ENCODE results near the gene CELA1.
"Not testable (repeated sequence)": the region's sequence is repeated elsewhere in the genome, so short reads cannot be mapped to it uniquely, and the experiment has no call there.

Gene CELA1

DNA sequence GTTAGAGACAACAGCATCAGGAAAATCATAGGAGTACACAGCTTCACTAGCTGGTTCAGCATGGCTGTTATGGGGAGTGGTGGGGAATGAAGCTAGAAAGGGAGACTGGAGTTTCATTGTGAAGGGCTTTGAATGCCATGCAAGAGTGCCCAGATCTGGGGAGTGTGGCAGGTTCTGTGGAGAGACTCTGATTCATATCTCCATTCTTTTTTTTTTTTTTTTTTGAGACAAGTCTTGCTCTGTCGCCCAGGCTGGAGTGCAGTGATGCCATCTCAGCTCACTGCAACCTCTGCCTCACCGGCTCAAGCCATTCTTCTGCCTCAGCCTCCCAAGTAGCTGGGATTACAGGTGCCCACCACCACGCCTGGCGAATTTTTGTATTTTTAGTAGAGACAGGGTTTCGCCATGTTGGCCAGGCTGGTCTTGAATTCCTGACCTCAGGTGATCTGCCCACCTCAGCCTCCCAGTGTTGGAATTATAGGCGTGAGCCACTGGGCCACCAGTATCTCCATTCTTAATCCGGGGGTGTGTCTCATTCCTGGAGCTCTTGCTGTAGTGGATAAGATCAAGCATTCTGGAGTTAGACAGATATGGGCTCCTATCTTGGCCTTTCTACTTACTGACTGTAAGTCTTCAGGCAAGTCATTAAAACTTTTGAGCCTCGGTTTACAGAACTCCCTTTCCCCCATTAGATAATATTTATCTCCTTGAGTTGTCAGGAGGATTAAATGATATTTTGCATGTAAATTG is 28.2 kb downstream of the CELA1 start:
- DNase-seq (ENCODE audit: low spot score): not testable (repeated sequence)

DNA sequence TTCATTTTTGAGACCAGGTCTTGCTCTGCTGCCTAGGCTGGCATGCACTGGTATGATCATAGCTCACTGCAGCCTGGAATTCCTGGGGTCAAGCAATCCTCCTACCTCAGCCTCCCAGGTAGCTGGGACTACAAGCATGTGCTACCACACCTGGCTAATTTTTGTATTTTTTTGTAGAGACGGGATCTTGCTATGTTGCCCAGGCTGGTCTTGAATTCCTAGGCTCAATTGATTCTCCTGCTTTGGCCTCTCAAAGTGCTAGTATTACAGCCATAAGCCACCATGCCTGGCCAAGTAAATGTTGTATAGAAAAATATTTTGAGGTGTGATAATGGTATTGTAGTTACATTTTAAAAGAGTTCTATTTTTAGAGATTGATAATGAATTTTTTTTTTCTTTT is 35.1 kb downstream of the CELA1 start:
- DNase-seq (ENCODE audit: low spot score): no peak

GRCh38 chr12:51307655-51308593 is 38.6 kb downstream of the CELA1 start:
- peak; percentile 76 for DNase-seq (ENCODE audit: low spot score)

DNA sequence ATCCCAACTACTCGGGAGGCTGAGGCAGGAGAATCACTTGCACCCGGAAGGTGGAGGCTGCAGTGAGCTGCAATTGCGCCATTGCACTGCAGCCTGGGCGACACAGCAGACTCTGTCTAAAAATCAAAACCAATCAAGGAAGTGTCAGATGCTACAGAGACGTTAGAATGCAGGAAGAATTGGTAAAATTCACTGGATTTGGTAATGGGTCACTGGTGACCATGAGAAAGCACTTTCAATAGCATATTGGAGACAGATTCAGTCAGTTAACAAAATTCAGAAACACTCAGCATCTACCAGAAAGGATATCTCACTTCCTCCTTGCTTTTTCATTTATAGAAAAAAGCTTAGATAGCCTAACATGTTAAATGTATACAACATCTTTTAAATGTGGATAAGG is 40.0 kb downstream of the CELA1 start:
- DNase-seq (ENCODE audit: low spot score): no peak

DNA sequence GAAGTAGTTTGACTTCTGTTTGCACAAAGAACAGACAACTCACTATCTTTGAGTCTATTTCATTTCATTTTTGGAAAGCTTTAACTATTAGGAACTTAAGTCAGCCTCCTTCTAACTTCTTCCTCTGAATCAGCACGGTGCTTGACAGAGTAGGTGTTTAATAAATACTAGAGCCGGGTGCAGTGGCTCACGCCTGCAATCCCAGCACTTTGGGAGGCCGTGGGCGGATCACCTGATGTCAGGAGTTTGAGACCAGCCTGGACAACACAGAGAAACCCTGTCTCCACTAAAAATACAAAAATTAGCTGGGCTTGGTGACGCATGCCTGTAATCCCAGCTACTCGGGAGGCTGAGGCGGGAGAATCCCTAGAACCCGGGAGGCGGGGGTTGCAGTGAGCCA is 45.7 kb downstream of the CELA1 start:
- not testable (repeated sequence) for DNase-seq (ENCODE audit: low spot score)

DNA sequence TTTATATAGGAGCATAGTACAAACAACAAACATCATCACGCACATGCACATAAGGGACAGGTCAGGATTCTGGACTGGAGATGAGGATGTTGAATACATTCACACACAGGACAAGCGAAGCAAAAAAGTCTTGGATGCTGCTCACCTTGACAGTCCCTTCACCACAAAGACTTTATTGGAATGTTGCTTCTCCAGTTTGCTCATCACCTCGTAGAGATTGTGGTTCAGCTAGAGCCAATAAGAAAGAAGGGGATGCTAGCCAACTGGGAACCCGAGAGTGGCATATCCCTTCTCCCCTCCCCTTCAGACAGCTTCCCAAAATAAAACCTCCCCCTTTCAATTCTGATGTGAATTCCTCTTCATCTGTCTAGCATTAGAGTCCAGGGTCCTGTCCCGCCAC is 50.8 kb downstream of the CELA1 start:
- no peak for DNase-seq (ENCODE audit: low spot score)

GRCh38 chr12:51294097-51294496 is 52.4 kb downstream of the CELA1 start:
- not testable (repeated sequence) for DNase-seq (ENCODE audit: low spot score)

- no peak for DNase-seq (ENCODE audit: low spot score)
Measured at GRCh38 chr12:51293696-51294095, 52.8 kb downstream of the CELA1 start.

DNA sequence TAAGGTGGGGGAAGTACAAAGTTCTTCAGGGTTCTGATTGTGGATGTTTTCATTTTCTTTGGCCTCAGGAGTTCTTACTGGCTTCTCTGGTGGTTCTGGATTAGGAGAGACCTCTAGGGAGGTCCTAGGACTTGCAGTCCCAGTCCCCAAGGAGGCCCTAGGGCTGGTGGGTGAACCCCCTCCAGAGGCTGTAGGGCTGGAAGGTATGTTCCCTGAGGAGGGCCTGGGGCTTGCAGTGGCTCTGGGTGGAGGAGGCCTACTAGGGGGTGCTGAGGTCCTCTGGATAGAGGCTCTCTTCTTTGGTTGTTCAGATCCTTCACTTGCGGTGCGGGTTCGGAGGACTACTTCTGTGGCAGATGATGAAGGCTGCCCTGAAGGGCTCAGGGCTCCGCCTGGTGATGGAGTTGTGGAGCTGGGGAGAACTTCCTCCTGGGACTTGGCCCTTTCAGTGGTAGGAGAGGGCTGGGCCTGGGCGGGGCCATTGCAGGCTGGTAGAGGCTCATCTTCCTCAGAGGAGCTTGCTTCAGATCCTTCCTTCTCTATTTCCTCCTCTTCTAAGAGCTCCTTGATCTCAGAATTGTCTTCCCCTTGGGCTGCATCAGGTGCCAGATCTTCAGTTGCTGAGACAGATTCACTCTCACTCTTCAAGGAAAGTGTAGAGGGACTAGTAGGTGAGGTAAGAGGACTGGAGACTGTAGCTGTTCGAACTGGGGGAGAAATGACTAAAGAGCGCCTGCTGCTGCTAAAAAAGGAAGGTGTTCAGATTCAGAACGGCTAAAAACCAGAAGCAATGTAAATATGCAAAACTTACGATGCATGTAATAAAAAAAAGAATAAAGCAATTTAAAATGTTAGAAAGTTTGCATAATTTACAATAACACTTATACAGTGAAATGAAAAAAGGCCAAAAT is 54.6 kb downstream of the CELA1 start:
- not testable (repeated sequence) for DNase-seq (ENCODE audit: low spot score)

- DNase-seq (ENCODE audit: low spot score): no peak
Measured at GRCh38 chr12:51285843-51286242, 60.6 kb downstream of the CELA1 start.

GRCh38 chr12:51281202-51281924 is 65.1 kb downstream of the CELA1 start:
- DNase-seq (ENCODE audit: low spot score): peak; percentile 69

All from hepatic stellate cell (primary cell).